Spleen (tissue), 7 donors: ENCODE measurements around the gene IL22RA1.

ENCODE experiments used
- CTCF ChIP-seq, 11 experiments: fragments of 200-600 bp in 7 of 11; fragments of 450-650 bp in 4 of 11; sonication (generic) in 4 of 11; IDR thresholded peaks in 8 of 11; conservative IDR thresholded peaks in 3 of 11; 1 replicate in 7 of 11; 2 replicates in 4 of 11; pipeline versions ENCODE4 v1.4.0 to v1.8.0; 2016 to 2021; ENCODE audit warnings: antibody characterized with exemption in 11 of 11, inconsistent platforms in 4 of 11, mild to moderate bottlenecking in 1 of 11
- POLR2A ChIP-seq, 3 donors: fragments of 450-650 bp; IDR thresholded peaks; one replicate each; pipeline ENCODE4 v1.5.1; 2017; ENCODE audit warnings: antibody characterized with exemption in 3 of 3, mild to moderate bottlenecking in 1 of 3
- POLR2AphosphoS5 ChIP-seq, 3 donors: sonication (generic); formaldehyde crosslinking; IDR thresholded peaks; one replicate each; pipeline ENCODE4 v1.5.1; 2017; ENCODE audit warnings: antibody characterized with exemption in 3 of 3
- donor health status: DM: no; HTN: no; CAD: no; lungs with moderate emphysema.
- donor health status: DM: no; HTN: no; CAD: no.
- donor health status: DM: no; HTN: no; CAD: no.

DNA sequence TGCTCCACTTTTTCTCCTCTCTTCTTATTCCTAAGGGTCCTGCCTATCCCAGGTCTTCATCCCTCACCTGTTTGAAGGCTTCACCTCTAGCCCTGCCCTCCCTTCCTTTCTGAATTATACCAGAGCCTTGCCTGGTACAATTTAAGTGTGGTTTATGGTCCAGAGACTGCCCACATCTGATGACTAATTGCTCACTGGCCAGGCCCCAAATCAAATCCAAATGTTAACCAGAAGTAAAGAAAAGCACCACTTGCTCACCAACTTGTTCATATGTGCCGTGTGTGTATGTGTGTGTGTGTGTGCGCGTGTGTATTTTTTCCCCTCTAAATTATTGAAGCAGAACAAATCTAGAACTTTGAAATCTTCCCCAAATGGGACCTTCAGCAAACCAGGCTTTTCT, 57.4 kb downstream of the IL22RA1 start:
- no peak for TF ChIP-seq CTCF (IDR thresholded peaks at IDR 0.05 in 8 of 11, conservative IDR thresholded peaks at IDR 0.05 in 3 of 11)
- no peak for TF ChIP-seq POLR2AphosphoS5 (IDR thresholded peaks at IDR 0.05)
- TF ChIP-seq POLR2A (IDR thresholded peaks at IDR 0.05): no peak
